Endothelial cell of hepatic sinusoid (primary cell): Measurements from ENCODE around the gene ADAM22.

Source experiments
- in situ Hi-C: cut with HindIII; loops from 2 replicates; pipeline ENCODE4 v1.10.0; 2017; ENCODE audit warnings: low sequenced_read_pairs

Gene ADAM22

DNA sequence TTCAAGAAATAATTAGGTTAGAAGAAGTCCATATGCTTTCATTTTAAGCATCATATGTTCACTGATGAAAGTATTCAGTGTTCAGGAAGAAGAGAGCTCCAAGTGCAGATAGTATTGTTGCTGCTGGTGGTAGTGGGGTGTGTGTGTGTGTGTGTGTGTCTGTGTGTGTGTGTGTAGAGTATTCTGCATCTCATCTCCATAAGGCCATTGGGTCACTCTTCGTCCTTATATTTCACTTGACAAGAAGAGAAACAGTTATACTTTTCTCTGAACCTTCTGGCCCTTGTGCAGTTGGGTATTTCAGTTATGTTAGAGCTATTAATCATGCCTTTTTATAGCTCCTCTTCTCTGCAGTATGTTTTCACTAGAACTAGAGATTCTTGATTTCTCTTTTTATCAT, 26.2 kb downstream of the ADAM22 start:
- in situ Hi-C loops, result no loop called here

DNA sequence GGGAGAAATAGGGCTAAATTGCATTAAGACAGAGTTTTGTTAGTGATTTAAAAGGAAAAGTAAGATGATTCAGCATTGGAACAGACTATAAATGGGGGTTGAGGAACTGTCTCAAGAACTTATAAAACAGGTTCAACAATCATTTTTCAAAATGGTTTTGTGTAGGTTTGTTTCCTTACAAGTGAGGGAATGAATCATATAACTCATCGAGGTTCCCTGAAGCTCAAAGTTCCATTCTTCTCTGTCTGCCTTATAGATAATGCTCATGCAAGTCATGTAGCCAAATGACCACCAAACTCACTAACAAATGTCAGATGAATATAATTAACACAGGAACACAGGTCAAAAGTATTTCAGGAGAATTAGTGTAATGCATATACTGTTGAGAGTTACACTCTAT, 27.7 kb downstream of the ADAM22 start:
- in situ Hi-C loops, result no loop called here

DNA sequence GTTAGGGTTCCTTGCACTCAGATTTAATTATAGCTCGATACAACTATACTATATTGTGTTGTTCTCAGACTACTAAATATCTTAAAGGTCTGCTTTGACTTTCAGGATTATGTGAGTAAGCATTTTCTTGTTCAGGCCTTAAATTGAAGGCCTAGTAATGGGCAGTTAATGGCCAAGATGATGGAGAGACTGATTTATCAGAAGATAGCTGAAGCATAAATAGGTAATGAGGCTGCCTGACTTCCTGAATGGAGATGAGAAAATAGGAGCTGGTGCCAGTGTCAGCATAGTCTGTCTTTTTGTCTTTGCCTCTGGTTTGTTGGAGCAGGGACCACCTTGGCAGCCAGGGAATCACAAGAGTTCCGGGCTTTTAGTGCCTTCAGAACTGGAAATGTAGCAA, 32.2 kb downstream of the ADAM22 start:
- in situ Hi-C loops, result no loop called here

DNA sequence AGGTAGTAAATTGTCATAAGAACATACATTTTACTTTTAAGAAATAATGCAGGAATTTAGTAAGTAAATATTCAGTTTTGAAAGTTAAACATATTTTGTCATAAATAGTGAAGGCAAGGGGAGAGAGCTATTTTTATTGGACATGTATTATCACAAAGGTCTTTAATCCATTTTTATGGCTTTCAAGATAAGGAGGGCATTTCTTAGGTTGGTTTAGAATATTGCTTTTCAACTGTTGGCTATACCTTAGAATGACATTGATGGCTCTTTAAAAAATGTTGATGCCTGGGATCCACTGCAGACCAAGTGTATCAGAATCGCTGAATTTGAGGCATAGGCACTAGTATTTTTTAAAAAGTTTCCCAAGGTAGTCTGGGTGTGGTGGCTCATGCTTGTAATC, 34.0 kb downstream of the ADAM22 start:
- in situ Hi-C loops, result no loop called here

DNA sequence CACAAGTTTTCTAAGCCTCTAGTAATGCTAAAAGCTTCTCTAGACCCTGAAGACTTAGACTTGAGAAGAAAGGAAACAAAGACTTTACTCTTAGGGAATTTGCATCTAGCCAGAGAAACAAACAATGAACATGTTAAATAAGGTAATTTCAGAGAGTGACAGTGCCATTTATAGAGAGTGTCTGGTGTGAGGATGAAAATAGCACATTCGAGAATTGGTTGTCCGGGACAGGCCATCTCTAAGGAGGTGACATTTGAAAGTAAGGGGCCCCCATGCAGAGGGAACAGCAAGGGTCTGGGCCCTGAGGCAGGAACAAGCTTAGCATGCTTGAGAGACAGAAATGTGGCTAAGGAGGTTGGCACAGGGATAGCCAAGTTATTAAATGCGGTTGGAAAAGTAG, 48.1 kb downstream of the ADAM22 start:
- in situ Hi-C loops, result no loop called here

DNA sequence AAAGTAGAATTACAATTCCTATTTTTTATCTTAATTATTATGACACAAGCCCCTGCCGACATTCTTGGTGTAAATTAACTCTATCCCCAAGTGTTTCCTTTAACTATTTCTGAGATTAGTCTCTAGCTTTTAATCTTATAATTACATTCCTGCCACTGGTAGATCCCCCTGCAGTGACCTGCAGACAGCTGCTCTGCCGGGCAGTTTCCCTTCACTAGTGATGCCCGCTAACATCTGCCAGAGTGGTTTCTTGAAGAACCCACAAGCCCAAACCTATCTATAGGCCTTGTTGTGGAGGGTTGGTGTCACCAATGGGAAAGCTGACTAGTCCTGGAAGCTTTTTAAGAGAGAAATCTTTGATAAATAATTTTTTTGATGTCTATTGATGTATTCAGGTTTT, 50.0 kb downstream of the ADAM22 start:
- in situ Hi-C loops, result no loop called here

DNA sequence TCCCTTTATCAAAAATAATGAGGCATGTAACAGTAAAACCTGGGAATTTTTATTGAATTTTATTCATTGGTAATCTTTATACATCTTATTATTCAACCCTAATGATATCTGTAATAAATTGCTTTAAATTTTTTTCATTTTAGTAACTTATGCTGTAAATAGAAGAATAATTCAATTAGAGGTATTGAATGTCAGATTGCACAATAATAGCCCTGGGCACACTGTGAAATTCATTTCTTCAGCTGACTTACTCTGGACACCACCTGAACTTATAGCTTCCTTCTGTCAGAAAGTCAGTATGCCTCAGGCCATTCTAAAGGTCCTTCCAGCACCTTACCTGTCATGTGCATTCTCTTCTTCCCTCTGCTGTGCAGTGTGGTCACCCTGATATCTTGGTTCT, 59.2 kb downstream of the ADAM22 start:
- in situ Hi-C loops, result no loop called here

DNA sequence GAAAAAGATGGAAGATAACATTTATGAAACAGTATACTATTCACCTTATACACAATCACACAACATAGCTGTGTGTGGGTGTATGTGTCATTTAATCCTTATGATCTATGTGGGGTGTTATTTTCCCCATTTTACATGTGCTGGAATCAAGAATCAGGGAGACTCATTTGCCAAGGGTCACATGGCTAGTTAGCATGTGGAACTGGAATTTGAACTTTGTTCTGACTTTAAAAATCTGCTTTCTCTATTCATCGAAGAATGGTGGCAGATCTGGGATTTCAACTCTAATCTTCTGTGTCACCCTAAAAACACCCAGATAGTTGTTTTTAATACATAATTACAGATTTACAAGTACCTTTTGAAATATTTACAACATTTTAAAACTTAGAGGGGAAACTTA, 65.2 kb downstream of the ADAM22 start:
- in situ Hi-C loops, result no loop called here

DNA sequence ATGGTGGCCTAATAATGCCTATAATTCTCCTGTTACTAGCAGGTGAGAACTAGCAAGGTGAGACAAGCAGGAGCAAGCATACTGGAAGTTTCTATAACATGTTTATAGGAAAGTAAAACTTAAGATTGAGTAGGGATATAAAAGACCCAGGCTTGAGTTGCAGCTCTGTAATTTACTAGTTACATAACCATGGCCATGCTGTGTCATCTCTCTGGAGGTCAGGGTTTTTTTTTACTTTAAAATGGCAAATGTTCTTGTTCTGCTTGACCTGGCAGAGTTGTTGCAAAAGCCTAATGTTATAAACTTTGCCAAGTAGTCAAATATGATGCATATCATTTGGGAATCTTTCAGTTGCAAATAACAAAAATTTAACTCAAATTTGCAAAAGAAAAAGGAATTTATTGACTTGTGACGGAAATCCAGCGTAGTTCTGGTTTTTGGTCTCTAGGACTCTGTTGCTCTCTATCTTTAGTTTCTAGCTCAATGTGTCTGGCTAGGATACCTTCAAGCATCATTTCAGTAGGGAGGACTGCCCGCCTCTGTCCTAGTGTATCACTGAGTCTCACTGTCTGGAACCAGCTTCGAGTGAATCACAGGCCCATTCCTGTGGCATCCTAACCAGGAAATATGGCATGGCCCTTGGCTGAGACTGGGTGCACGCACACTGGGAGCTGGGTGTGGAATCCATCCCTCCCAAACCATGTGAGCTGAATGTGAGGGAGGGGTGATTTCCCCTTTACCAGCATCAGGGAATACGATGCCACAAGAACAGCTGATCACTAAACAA, 67.9 kb downstream of the ADAM22 start:
- in situ Hi-C loops, result no loop called here

DNA sequence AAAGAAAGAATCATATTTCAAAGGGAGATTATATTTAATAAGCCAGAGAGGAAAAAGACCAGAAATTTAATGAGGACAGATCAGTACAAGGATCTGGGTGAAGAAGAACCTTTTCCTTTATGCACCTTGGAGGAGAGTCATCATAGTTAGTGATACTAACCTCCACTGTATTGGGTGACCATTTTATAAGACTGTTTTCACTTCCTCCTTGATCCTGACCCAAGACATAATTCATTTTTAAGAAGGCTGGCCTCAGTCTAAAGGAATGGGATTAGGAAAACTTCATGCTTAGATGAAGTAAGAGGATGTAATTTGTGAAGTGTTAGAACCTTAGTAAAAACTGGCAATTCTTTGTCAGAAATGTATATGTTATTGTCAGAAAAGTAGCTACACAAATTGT, 68.6 kb downstream of the ADAM22 start:
- in situ Hi-C loops, result no loop called here

DNA sequence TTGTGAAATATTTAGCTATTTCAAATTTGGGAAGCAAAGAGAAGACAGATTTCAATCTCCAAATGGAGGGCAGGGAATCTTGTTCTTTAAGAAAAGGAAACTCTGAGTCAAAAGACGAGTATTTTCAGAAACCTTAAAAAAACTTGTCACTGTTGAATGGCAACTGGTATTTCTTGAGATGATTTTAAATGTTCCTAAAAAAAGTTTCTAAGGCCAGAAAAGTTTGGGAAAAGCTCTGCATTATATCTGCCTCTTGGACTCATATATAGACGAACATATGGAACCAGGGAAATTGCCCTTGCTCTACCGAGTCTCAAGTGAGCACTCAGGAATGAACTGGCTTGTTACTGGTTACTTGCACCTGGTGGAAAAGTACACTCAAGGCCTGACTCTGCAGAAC, 69.5 kb downstream of the ADAM22 start:
- in situ Hi-C loops, result no loop called here

DNA sequence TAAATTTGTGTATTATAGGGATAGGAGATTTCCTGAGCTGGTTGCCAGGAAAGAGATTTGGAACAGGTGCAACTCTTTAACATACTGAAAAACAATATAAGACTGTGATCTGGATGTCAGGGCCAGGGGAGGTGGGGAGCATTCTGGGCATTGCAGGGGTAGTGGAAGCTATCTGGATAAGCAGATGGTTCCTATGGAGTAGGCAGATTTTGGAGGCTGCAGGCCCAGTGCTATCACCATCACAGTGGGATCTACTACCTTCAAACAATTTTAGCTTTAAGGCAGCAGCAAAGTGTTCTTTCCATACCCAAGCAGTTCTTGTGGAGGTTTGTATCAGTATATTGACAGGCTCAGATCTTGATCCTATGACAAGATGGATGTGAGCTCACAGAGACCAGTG, 71.1 kb downstream of the ADAM22 start:
- in situ Hi-C loops, result no loop called here

DNA sequence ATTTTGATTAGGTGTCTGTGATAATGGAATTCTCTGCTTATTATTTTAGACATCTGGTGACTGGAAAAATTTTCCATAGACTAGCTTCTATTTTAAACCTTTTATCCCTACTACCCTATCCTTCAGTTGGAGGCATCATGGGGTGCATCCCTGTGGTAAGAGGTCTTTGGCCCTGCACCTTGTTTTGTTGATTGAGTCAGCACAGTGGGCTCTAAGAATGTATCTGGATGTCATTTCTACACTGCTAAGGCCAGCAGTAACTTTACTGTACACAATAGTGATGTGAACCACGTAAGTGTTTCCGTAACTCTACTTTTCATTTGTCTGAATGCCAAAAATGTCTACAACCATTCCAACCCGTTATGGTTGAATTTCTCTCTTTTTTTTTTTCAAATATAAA, 75.6 kb downstream of the ADAM22 start:
- in situ Hi-C loops, result no loop called here

DNA sequence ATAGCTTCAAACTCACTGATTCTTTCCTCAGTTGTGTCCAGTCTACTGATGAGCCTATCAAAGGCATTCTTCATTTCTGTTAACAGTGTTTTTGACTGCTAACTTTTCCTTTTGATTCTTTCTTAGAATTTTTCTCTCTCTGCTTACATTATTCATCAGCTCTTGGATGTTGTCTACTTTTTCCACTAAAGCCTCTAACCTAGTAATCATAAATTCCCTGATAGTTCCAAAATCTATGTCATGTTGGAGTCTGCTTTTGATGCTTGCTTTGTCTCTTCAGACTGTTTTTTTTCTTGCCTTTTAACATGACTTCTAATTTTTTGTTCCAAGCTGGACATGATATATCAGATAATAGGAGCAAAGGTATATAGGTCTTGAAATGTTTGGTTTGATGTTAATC, 78.0 kb downstream of the ADAM22 start:
- in situ Hi-C loops, result no loop called here

DNA sequence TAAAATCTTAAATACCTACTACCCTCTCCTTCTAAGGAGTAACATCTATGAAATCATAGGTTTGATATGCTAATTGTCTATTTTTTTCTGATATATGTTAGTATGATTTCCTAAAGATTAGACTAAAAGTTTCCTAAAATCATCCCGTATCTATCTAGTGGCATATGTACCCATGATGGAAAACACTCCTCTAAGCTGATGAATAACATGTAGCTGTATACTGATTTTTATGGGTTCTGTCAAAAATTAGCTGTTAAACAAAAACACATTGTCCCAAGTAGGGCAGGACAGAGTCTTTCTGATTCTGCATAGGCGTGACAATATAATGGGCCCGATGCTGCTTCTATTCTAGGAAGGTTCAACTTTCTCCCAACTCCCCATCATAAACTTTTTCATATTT, 79.9 kb downstream of the ADAM22 start:
- in situ Hi-C loops, result no loop called here

DNA sequence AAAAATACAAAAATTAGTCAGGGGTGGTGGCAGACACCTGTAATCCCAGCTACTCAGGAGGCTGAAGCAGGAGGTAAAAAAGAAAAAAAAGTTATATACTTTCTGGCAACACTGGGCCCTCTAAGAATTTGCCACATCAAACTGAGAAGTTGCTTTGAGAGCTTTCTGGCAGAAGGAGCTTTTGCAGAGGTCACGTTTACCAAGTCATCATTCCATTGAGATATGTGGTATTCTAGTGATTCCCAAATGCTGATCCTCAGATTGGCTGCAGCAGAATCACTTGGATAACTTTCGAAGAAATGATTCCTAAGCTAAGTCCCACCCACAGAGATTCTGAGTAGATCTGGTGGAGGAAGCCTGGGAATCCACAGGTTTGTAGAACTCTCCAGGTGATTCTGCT, 80.5 kb downstream of the ADAM22 start:
- in situ Hi-C loops, result no loop called here

DNA sequence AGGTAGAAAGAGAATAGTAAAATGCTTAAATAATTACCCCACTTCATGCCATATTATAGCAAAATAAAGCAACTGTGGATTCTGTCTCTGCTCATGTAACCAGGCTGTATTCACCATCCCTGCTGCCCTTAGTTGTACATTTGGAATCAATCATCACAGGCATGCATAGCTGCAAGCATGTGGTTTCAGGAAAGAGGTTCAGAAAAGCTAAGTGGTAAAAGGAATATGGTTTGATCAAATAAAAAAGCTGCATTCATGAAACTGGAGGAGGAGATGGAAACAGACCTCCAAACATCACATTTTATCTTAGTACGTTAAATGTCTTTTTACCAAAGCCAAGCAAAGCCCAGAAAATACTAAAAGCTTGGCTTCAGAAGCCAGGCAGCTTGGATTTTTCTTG, 81.3 kb downstream of the ADAM22 start:
- in situ Hi-C loops, result no loop called here

DNA sequence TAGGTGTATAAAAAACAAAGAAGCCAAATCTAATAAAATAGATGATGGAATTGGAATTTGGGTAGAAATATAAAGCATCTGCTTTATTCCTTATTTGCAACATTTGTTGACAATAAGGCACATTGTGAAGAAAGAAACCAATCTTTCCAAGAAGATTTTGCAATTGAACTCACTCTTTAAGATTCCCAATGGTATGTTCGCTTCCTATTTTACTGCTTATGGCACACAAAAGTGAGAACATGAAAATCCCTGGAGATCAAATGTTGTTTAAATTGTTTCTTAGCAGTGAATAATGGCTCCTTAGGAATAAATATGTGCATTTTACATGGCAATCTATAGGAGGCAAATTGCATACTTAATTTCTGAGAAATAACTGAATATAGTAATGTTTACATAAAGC, 84.5 kb downstream of the ADAM22 start:
- in situ Hi-C loops, result no loop called here

DNA sequence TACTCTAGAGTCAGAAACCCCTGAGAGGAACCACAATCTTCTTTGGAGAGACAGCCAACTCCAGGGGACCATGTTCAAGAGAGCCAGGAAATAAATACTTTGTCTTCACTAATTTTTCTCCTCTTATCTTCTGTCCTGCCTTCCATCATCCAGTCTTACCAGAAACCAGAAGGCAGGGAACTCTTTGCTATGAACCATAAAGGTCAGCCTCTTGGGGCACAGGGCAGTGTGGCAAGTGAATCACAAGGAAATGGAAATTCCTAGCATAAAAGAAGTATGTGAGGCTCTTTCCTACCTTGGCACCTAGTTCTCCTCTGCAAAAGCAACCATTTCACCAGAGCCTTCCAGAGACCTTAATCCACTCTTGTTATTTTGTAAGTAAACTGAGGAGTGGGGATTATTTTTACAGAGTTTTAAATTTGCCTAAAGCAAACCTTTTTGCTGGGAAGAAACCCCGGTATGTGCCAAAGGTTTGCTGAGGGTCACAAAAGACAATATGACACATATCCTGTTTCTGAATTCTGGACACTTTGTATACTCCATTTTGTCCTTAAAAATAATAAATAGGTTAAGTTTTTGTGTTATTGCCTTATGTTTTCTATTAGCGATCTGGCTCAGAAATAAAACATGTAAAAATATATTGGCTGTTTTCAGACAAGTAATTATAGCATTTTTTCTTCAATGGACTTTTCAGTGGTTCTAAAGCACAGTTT, 87.1 kb downstream of the ADAM22 start:
- in situ Hi-C loops, result no loop called here

DNA sequence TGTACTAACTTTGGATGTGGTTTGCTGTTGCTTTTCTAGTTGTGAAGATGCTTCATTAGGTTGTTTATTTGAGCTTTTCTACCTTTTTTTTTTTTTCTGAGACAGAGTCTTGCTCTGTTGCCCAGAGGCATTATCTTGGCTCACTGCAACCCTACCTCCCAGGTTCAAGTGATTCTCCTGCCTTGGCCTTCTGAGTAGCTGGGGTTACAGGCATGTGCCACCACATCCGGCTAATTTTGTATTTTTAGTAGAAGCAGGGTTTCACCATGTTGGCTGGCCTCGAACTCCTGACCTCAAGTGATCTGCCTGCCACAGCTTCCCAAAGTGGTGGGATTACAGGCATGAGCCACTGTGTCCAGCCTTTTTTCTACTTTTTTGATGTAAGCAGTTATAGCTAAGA, 93.7 kb downstream of the ADAM22 start:
- in situ Hi-C loops, result no loop called here

DNA sequence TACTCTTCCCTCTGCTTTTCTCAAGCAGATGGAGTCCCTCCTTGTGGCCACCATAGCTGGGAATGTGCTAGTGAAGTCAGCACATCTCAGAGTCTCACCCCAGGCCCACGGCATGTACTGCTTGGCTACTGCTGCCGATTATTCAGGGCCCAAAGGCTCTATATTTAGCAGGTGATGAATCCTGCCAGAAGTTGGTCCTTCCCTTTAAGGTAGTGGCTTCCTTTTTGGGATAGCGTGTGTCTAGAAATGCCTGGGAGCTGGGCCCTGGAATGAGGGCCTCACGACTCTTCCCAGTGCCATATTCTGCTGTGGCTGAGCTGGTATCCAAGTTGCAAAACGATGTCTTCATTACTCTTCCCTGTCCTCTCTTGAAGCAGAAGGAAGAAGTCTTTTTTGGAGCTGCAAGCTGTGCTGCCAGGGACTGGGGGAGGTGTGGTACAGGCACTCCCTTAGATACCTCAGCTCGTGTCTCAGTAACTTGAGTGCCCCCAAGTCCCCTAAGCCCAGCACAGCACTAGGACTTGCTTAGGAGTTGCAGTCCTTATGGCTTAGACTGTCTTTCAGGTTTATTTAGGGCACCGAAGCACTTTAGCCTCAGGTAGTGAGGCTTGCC, 100.1 kb downstream of the ADAM22 start:
- in situ Hi-C loops, result no loop called here

DNA sequence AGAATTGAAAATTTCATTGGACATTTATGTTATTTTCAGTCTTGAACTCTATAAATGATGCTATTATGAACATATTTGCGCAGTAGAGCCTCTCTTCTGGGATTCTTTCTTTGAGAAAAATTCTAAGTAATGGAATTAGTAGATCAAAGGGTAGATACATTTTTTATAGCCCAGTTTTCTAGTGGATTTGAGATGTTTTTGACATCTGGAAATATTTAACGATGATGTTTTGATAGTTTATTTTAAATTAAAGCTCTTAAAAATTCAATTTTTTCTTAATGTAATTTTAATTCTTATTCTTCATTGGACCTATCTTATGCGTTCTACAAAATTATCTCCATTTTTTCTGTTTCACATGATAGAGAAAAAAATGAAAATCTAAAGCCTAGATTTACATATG, 103.0 kb downstream of the ADAM22 start:
- in situ Hi-C loops, result no loop called here
